ENCODE measurements around the gene ANKMY1. TPM values are rescaled to one million over a fixed set of nuclear protein-coding genes. Genes with fewer than 3 reads are reported as not detected.

Gene ANKMY1
- polyA plus RNA-seq, 3 donors: 2.1 to 22.9 (median 2.9) TPM

- Mint-ChIP-seq H3K9me3 (peaks cover 71 to 90% (median 85%) of the 10 kb centered on the region in 7 donors), H3K27ac (no peak overlapping the region), H3K36me3 (peaks cover 76 to 94% of the 10 kb centered on the region in 2 donors), H3K4me3 (no peak overlapping the region), H3K4me1 (no peaks in the 10 kb centered on the region), H3K27me3 (ENCODE audit: low read depth in 3 of 3) (peaks cover 0 to 4% (median 0%) of the 10 kb centered on the region in 3 donors)
- H3K9me3 ChIP-seq (replicated peaks in 1 of 2; ENCODE audit: control insufficient read depth in 1 of 2, insufficient read depth in 1 of 2, low read length in 2 of 2): peaks cover 70 to 84% of the 10 kb centered on the region in 2 donors
- intact Hi-C loops (cut with micrococcal nuclease): no loop called here
- no peak for DNase-seq
- H3K27ac ChIP-seq (ENCODE audit: low read depth in 1 of 2, low read length in 2 of 2): no peak overlapping the region
- H3K4me3 ChIP-seq (replicated peaks in 1 of 3; ENCODE audit: low read depth in 2 of 3, low read length in 3 of 3): no peak overlapping the region
- no peaks in the 10 kb centered on the region for H3K79me2 ChIP-seq (ENCODE audit: insufficient read depth, low read length)
- TF ChIP-seq CTCF (IDR thresholded peaks at IDR 0.05): no peak
- H2AFZ ChIP-seq (ENCODE audit: insufficient read depth, low read depth, low read length, poor library complexity, severe bottlenecking): no peak overlapping the region
- H3K9ac ChIP-seq (ENCODE audit: insufficient read depth, low read length, poor library complexity, severe bottlenecking): no peak overlapping the region
- H3K4me1 ChIP-seq (ENCODE audit: control insufficient read depth in 1 of 2, insufficient read depth in 2 of 2, low read length in 2 of 2): no peaks in the 10 kb centered on the region
- WGBS (ENCODE audit: insufficient coverage): 89% methylated on average over 3 of the region's 3 CpGs
- H3K27me3 ChIP-seq (ENCODE audit: control insufficient read depth in 2 of 2, insufficient read depth in 2 of 2, low read length in 2 of 2): no peaks in the 10 kb centered on the region
- no peaks in the 10 kb centered on the region for H4K20me1 ChIP-seq (ENCODE audit: insufficient read depth, low read length)
- H3K4me2 ChIP-seq (replicated peaks; ENCODE audit: extremely low read depth, low read length, poor library complexity, severe bottlenecking): no peak overlapping the region
- H3K36me3 ChIP-seq (replicated peaks in 1 of 2; ENCODE audit: control insufficient read depth in 1 of 2, insufficient read depth in 2 of 2, low read length in 2 of 2): peaks cover 27 to 87% of the 10 kb centered on the region in 2 donors
These were observed 30.5 kb downstream of the ANKMY1 start for GRCh38 chr2:240527153-240527750.

- no peaks in the 10 kb centered on the region for H3K27me3 ChIP-seq (ENCODE audit: control insufficient read depth in 2 of 2, insufficient read depth in 2 of 2, low read length in 2 of 2)
- peaks cover 27 to 86% of the 10 kb centered on the region in 2 donors for H3K36me3 ChIP-seq (replicated peaks in 1 of 2; ENCODE audit: control insufficient read depth in 1 of 2, insufficient read depth in 2 of 2, low read length in 2 of 2)
- peaks cover 3 to 6% (median 4%) of the 10 kb centered on the region in 3 donors for H3K27me3 Mint-ChIP-seq (ENCODE audit: low read depth in 3 of 3)
- 100% methylated on average over 2 of the region's 4 CpGs for WGBS (ENCODE audit: insufficient coverage)
- peaks cover 78 to 84% of the 10 kb centered on the region in 2 donors for H3K9me3 ChIP-seq (replicated peaks in 1 of 2; ENCODE audit: control insufficient read depth in 1 of 2, insufficient read depth in 1 of 2, low read length in 2 of 2)
- no peaks in the 10 kb centered on the region for H4K20me1 ChIP-seq (ENCODE audit: insufficient read depth, low read length)
- H3K9me3 Mint-ChIP-seq: peaks cover 64 to 90% (median 85%) of the 10 kb centered on the region in 7 donors
- peak overlapping the region in 1 of 3 experiments; percentile 23 for H3K4me3 ChIP-seq (replicated peaks in 1 of 3; ENCODE audit: low read depth in 2 of 3, low read length in 3 of 3)
- intact Hi-C loops (cut with micrococcal nuclease): no loop called here
- no peaks in the 10 kb centered on the region for H3K79me2 ChIP-seq (ENCODE audit: insufficient read depth, low read length)
- no peak overlapping the region for H3K27ac Mint-ChIP-seq
- H3K4me1 ChIP-seq (ENCODE audit: control insufficient read depth in 1 of 2, insufficient read depth in 2 of 2, low read length in 2 of 2): no peaks in the 10 kb centered on the region
- H2AFZ ChIP-seq (ENCODE audit: insufficient read depth, low read depth, low read length, poor library complexity, severe bottlenecking): no peak overlapping the region
- DNase-seq: no peak
- H3K36me3 Mint-ChIP-seq: peaks cover 76 to 92% of the 10 kb centered on the region in 2 donors
- H3K4me1 Mint-ChIP-seq: no peaks in the 10 kb centered on the region
- H3K9ac ChIP-seq (ENCODE audit: insufficient read depth, low read length, poor library complexity, severe bottlenecking): no peak overlapping the region
- H3K4me3 Mint-ChIP-seq: no peak overlapping the region
- no peak overlapping the region for H3K4me2 ChIP-seq (replicated peaks; ENCODE audit: extremely low read depth, low read length, poor library complexity, severe bottlenecking)
- TF ChIP-seq CTCF (IDR thresholded peaks at IDR 0.05): no peak
- H3K27ac ChIP-seq (ENCODE audit: low read depth in 1 of 2, low read length in 2 of 2): no peak overlapping the region
These were observed 31.3 kb downstream of the ANKMY1 start for GRCh38 chr2:240526521-240526920.

Measured in CD14-positive monocyte (primary cell).